ENCODE results near the gene PAQR5. TPM values are rescaled to one million over a fixed set of nuclear protein-coding genes. Genes with fewer than 3 reads are reported as not detected.

Gene PAQR5
- total RNA-seq, 4 donors from 2014 or later, result 3.0 to 8.1 (median 3.9) TPM

DNA sequence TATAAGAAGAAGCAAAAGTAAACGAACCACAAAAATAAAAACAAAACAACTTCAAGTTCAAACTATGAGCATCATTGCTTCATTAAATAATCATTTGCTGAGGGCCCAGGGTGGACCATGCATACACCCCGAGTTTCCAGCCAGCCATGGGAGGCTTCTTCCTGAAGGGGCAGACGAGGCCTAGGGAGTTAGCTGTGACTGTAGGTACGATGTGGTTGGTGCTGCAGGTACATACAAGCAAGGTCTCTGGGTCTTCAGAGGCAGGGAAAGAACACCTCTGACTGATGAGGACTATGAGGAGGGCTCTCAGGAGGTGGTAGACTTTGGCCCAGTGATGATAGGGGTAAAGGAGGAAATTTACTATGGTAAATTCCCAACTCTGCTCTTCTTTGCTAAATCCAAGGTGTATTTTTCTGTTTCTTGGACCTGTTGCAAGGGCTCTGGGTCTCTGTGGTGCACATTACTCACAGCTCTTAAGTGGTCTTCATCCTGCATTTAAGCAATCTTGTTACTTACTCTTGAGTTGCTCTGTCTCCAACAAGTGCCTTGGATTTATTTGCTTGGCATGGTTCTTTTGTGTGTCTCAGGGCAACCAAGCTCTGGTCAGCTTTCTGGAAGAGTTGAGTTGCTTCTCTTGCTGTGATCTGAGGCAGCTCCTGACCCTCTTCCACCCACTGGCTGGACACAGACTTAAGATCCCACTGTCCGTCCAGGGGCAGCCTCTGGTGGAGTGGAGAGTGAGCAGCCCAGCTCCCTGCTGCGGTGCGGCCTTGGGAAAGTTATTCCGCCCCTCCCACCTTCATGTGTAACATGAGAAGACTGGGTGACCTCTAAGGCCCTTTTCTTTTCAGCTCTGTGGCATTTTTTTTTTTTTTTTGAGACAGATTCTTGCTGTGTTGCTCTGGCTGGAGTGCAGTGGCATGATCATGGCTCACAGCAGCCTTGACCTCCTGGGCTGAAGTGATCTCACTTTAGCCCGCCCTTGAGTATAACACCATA lies 59.4 kb downstream of the PAQR5 start:
- Histone ChIP-seq H3K4me3 (no peak overlapping the region), H3K27ac (no peak overlapping the region), H3K27me3 (no peaks in the 10 kb centered on the region), H3K36me3 (no peaks in the 10 kb centered on the region), H3K4me1 (no peaks in the 10 kb centered on the region), H3K9me3 (no peaks in the 10 kb centered on the region)
- no peak for DNase-seq (ENCODE audit: low spot score in 2 of 2)
- 55 to 59% methylated on average over 9 of the region's 9 CpGs for WGBS, 2 donors
- TF ChIP-seq EP300 (IDR thresholded peaks at IDR 0.05) (no peak), CTCF (IDR thresholded peaks at IDR 0.05) (no peak), POLR2A (IDR thresholded peaks at IDR 0.05) (no peak)

DNA sequence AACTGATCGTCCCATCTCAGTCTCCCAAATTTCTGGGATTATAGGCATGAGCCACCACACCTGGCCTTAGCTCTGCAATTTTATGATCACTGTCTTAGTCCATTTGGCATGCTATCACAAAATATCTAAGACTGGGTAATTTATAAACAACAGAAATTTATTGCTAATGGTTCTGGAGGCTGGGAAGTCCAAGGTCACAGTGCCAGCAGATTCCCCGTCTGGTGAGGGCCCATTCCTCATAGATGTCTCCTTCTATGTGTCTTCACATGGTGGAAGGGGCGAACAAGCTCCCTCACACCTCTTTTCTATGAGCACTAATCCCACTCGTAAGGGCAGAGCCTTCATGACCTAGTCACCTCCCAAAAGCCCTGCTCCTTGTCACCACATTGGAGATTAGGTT lies 60.1 kb downstream of the PAQR5 start:
- TF ChIP-seq EP300 (IDR thresholded peaks at IDR 0.05) (no peak), POLR2A (IDR thresholded peaks at IDR 0.05) (no peak), CTCF (IDR thresholded peaks at IDR 0.05) (no peak)
- Histone ChIP-seq H3K4me3 (no peak overlapping the region), H3K4me1 (no peaks in the 10 kb centered on the region), H3K27me3 (no peaks in the 10 kb centered on the region), H3K9me3 (no peaks in the 10 kb centered on the region), H3K36me3 (no peaks in the 10 kb centered on the region), H3K27ac (no peak overlapping the region)
- 92 to 95% methylated on average over 4 of the region's 4 CpGs for WGBS, 2 donors
- no peak for DNase-seq (ENCODE audit: low spot score in 2 of 2)

DNA sequence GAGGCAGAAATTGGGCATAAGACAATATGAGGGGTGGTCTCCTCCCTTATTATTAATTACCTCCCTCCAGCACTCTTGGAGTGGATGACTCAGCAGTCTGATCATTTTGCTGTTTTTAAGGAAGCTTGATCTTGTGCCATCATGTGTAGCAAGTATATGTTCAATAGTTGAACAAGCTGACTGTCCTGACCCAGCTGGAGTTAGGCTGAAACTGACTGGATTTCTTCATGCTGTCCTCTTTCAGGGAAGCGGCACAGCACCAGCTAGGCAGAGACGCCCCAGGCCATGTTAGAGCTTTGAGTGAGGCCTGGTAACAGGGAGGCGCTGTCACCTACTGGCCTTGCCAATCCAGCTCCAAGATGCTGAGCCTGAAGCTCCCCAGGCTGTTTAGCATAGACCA lies 61.0 kb downstream of the PAQR5 start:
- DNase-seq (ENCODE audit: low spot score in 2 of 2), result no peak
- WGBS, 2 donors, result 90% methylated on average over 3 of the region's 3 CpGs
- H3K27me3 ChIP-seq, result no peaks in the 10 kb centered on the region
- TF ChIP-seq POLR2A (IDR thresholded peaks at IDR 0.05) (no peak), CTCF (IDR thresholded peaks at IDR 0.05) (no peak), EP300 (IDR thresholded peaks at IDR 0.05) (no peak)
- no peaks in the 10 kb centered on the region for H3K36me3 ChIP-seq
- H3K9me3 ChIP-seq, result no peaks in the 10 kb centered on the region
- no peak overlapping the region for H3K4me3 ChIP-seq
- no peak overlapping the region for H3K27ac ChIP-seq
- H3K4me1 ChIP-seq, result no peaks in the 10 kb centered on the region

GRCh38 chr15:69360642-69361041 lies 61.9 kb downstream of the PAQR5 start:
- DNase-seq (ENCODE audit: low spot score in 2 of 2), result no peak
- 0% methylated on average over 1 of the region's 1 CpG for WGBS, 2 donors
- no peak overlapping the region for H3K4me3 ChIP-seq
- no peaks in the 10 kb centered on the region for H3K4me1 ChIP-seq
- TF ChIP-seq POLR2A (IDR thresholded peaks at IDR 0.05) (no peak), EP300 (IDR thresholded peaks at IDR 0.05) (no peak), CTCF (IDR thresholded peaks at IDR 0.05) (no peak)
- no peaks in the 10 kb centered on the region for H3K9me3 ChIP-seq
- H3K27ac ChIP-seq, result no peak overlapping the region
- H3K27me3 ChIP-seq, result no peaks in the 10 kb centered on the region
- H3K36me3 ChIP-seq, result no peaks in the 10 kb centered on the region

DNA sequence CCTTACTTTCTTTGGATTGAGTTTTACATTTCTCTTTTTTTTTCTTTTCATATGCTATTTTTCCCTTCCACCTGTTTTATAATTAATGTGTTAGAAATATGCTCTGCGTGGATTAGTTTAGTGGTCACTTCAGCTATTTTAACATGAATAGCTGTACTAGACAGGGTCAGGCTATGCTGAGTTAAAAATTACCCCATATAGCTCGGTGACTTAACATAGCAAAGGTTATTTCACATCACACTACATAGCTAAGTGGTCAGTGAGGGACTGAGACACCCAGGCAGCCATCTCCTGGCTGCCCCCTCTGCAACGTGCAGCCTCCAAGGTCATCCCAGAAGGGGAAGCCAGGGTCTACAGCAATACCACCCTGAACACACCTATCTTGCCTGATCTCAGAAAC lies 68.5 kb downstream of the PAQR5 start:
- WGBS, 2 donors, result 83 to 85% methylated on average over 3 of the region's 3 CpGs
- H3K27ac ChIP-seq, result no peak overlapping the region
- no peaks in the 10 kb centered on the region for H3K4me1 ChIP-seq
- no peak for DNase-seq (ENCODE audit: low spot score in 2 of 2)
- no peaks in the 10 kb centered on the region for H3K36me3 ChIP-seq
- no peaks in the 10 kb centered on the region for H3K9me3 ChIP-seq
- no peaks in the 10 kb centered on the region for H3K27me3 ChIP-seq
- TF ChIP-seq POLR2A (IDR thresholded peaks at IDR 0.05) (no peak), CTCF (IDR thresholded peaks at IDR 0.05) (no peak), EP300 (IDR thresholded peaks at IDR 0.05) (no peak)
- no peak overlapping the region for H3K4me3 ChIP-seq
